ENCODE measurements around the gene OGDH. TPM values are rescaled to one million over a fixed set of nuclear protein-coding genes. Genes with fewer than 3 reads are reported as not detected.
"Not testable (repeated sequence)": the region's sequence is repeated elsewhere in the genome, so short reads cannot be mapped to it uniquely, and the experiment has no call there.

Gene OGDH
- total RNA-seq, 4 donors from 2014 or later: 98.6 to 146 (median 127) TPM

GRCh38 chr7:44727158-44727936 is 120.9 kb downstream of the OGDH start:
- WGBS: 64% methylated on average over 6 of the region's 6 CpGs
- no peak for DNase-seq (ENCODE audit: low spot score in 2 of 2)
- no peak overlapping the region for H3K27ac ChIP-seq
- no peaks in the 10 kb centered on the region for H3K36me3 ChIP-seq
- TF ChIP-seq POLR2A (IDR thresholded peaks at IDR 0.05) (no peak), POLR2AphosphoS5 (IDR thresholded peaks at IDR 0.05) (no peak), CTCF (IDR thresholded peaks at IDR 0.05) (no peak), EP300 (IDR thresholded peaks at IDR 0.05) (no peak)
- H3K27me3 ChIP-seq: no peaks in the 10 kb centered on the region
- no peaks in the 10 kb centered on the region for H3K4me1 ChIP-seq
- H3K4me3 ChIP-seq: no peak overlapping the region
- H3K9me3 ChIP-seq: no peaks in the 10 kb centered on the region

- Histone ChIP-seq H3K9me3 (no peaks in the 10 kb centered on the region), H3K4me3 (no peak overlapping the region), H3K4me1 (no peaks in the 10 kb centered on the region), H3K27me3 (no peaks in the 10 kb centered on the region), H3K27ac (no peak overlapping the region), H3K36me3 (no peaks in the 10 kb centered on the region)
- 96% methylated on average over 1 of the region's 1 CpG for WGBS
- DNase-seq (ENCODE audit: low spot score in 2 of 2): no peak
- TF ChIP-seq POLR2A (IDR thresholded peaks at IDR 0.05) (no peak), EP300 (IDR thresholded peaks at IDR 0.05) (no peak), POLR2AphosphoS5 (IDR thresholded peaks at IDR 0.05) (no peak), CTCF (IDR thresholded peaks at IDR 0.05) (no peak)
These were observed 121.5 kb downstream of the OGDH start for GRCh38 chr7:44727937-44728262.

GRCh38 chr7:44729949-44730590 is 123.6 kb downstream of the OGDH start:
- no peaks in the 10 kb centered on the region for H3K27me3 ChIP-seq
- no peak overlapping the region for H3K4me3 ChIP-seq
- TF ChIP-seq POLR2AphosphoS5 (IDR thresholded peaks at IDR 0.05) (no peak), POLR2A (IDR thresholded peaks at IDR 0.05) (no peak), EP300 (IDR thresholded peaks at IDR 0.05) (no peak), CTCF (IDR thresholded peaks at IDR 0.05) (no peak)
- no peaks in the 10 kb centered on the region for H3K4me1 ChIP-seq
- no peak for DNase-seq (ENCODE audit: low spot score in 2 of 2)
- no peaks in the 10 kb centered on the region for H3K36me3 ChIP-seq
- no peak overlapping the region for H3K27ac ChIP-seq
- WGBS: 72% methylated on average over 5 of the region's 12 CpGs
- no peaks in the 10 kb centered on the region for H3K9me3 ChIP-seq

- H3K36me3 ChIP-seq; H3K27me3 ChIP-seq; H3K27ac ChIP-seq; H3K4me1 ChIP-seq; DNase-seq (ENCODE audit: low spot score in 2 of 2); H3K9me3 ChIP-seq; H3K4me3 ChIP-seq: not testable (repeated sequence)
- WGBS: 88% methylated on average over 6 of the region's 6 CpGs
These were observed 126.5 kb downstream of the OGDH start for GRCh38 chr7:44732971-44733370.

- no peaks in the 10 kb centered on the region for H3K27me3 ChIP-seq
- DNase-seq (ENCODE audit: low spot score in 2 of 2): no peak
- H3K4me1 ChIP-seq: peaks cover 4% of the 10 kb centered on the region
- H3K4me3 ChIP-seq: no peak overlapping the region
- H3K27ac ChIP-seq: no peak overlapping the region
- no peaks in the 10 kb centered on the region for H3K36me3 ChIP-seq
- no peak for TF ChIP-seq POLR2AphosphoS5 (IDR thresholded peaks at IDR 0.05)
- no peak for TF ChIP-seq POLR2A (IDR thresholded peaks at IDR 0.05)
- no peak for TF ChIP-seq CTCF (IDR thresholded peaks at IDR 0.05)
- no peak for TF ChIP-seq EP300 (IDR thresholded peaks at IDR 0.05)
- H3K9me3 ChIP-seq: no peaks in the 10 kb centered on the region
- WGBS: 52% methylated on average over 5 of the region's 5 CpGs
These were observed 127.5 kb downstream of the OGDH start for GRCh38 chr7:44733708-44734481.

Measured in suprapubic skin (tissue), 4 donors.